Mucosa of stomach (tissue), 1 donor: ENCODE data around the gene CAMK4.

ENCODE experiments used
- H3K27me3 ChIP-seq: one replicate; pipeline ENCODE4 v1.7.0; 2013; ENCODE audit warnings: mild to moderate bottlenecking, low read length; ENCODE audit not compliant: control insufficient read depth, insufficient read depth
- H3K36me3 ChIP-seq: one replicate; pipeline ENCODE4 v1.7.0; 2013; ENCODE audit warnings: low read length; ENCODE audit not compliant: control insufficient read depth, insufficient read depth
- H3K4me1 ChIP-seq: one replicate; pipeline ENCODE4 v1.7.0; 2013; ENCODE audit warnings: mild to moderate bottlenecking, low read length; ENCODE audit not compliant: control insufficient read depth, insufficient read depth
- H3K4me3 ChIP-seq: one replicate; pipeline ENCODE4 v1.7.0; 2013; ENCODE audit warnings: low read length
- H3K9ac ChIP-seq: one replicate; pipeline ENCODE4 v1.7.0; 2013; ENCODE audit warnings: mild to moderate bottlenecking, low read length, moderate library complexity
- H3K9me3 ChIP-seq: one replicate; pipeline ENCODE4 v1.7.0; 2013; ENCODE audit warnings: mild to moderate bottlenecking, low read length, moderate library complexity; ENCODE audit not compliant: control insufficient read depth
- donor health status: Pancreatic carcinoma.

CAMK4 gene

GRCh38 chr5:111221139-111221538 lies 3.0 kb upstream of the CAMK4 start:
- no peaks in the 10 kb centered on the region for H3K9me3 ChIP-seq
- no peak overlapping the region for H3K9ac ChIP-seq
- H3K4me3 ChIP-seq, result no peak overlapping the region
- H3K36me3 ChIP-seq, result no peaks in the 10 kb centered on the region
- peaks cover 6% of the 10 kb centered on the region for H3K4me1 ChIP-seq
- H3K27me3 ChIP-seq, result peaks cover 10% of the 10 kb centered on the region

- Histone ChIP-seq H3K36me3 (no peaks in the 10 kb centered on the region), H3K27me3 (peaks cover 10% of the 10 kb centered on the region), H3K4me3 (no peak overlapping the region), H3K9me3 (no peaks in the 10 kb centered on the region), H3K4me1 (peaks cover 6% of the 10 kb centered on the region), H3K9ac (no peak overlapping the region)
Measured at GRCh38 chr5:111223101-111223786, 940 bp upstream of the CAMK4 start.

- H3K36me3 ChIP-seq, result no peaks in the 10 kb centered on the region
- H3K4me3 ChIP-seq, result no peak overlapping the region
- peaks cover 6% of the 10 kb centered on the region for H3K4me1 ChIP-seq
- H3K9ac ChIP-seq, result no peak overlapping the region
- H3K9me3 ChIP-seq, result no peaks in the 10 kb centered on the region
- peaks cover 10% of the 10 kb centered on the region for H3K27me3 ChIP-seq
Measured at GRCh38 chr5:111224561-111225345, 569 bp downstream of the CAMK4 start.

- peaks cover 6% of the 10 kb centered on the region for H3K4me1 ChIP-seq
- H3K27me3 ChIP-seq, result peaks cover 10% of the 10 kb centered on the region
- no peak overlapping the region for H3K4me3 ChIP-seq
- H3K9me3 ChIP-seq, result no peaks in the 10 kb centered on the region
- no peaks in the 10 kb centered on the region for H3K36me3 ChIP-seq
- no peak overlapping the region for H3K9ac ChIP-seq
Measured at GRCh38 chr5:111225926-111226325, 1.7 kb downstream of the CAMK4 start.

- peaks cover 6% of the 10 kb centered on the region for H3K4me1 ChIP-seq
- H3K9ac ChIP-seq, result no peak overlapping the region
- H3K4me3 ChIP-seq, result no peak overlapping the region
- peaks cover 10% of the 10 kb centered on the region for H3K27me3 ChIP-seq
- H3K36me3 ChIP-seq, result no peaks in the 10 kb centered on the region
- H3K9me3 ChIP-seq, result no peaks in the 10 kb centered on the region
Measured at GRCh38 chr5:111226556-111226955, 2.4 kb downstream of the CAMK4 start.

GRCh38 chr5:111227226-111227782 lies 3.1 kb downstream of the CAMK4 start:
- Histone ChIP-seq H3K9me3 (no peaks in the 10 kb centered on the region), H3K4me1 (peaks cover 6% of the 10 kb centered on the region), H3K36me3 (no peaks in the 10 kb centered on the region), H3K4me3 (no peak overlapping the region), H3K9ac (no peak overlapping the region), H3K27me3 (peaks cover 10% of the 10 kb centered on the region)

- Histone ChIP-seq H3K9ac (no peak overlapping the region), H3K36me3 (no peaks in the 10 kb centered on the region), H3K27me3 (peaks cover 10% of the 10 kb centered on the region), H3K9me3 (no peaks in the 10 kb centered on the region), H3K4me1 (peaks cover 6% of the 10 kb centered on the region), H3K4me3 (no peak overlapping the region)
Measured at GRCh38 chr5:111227801-111228200, 3.6 kb downstream of the CAMK4 start.

- no peak overlapping the region for H3K4me3 ChIP-seq
- H3K36me3 ChIP-seq, result no peaks in the 10 kb centered on the region
- no peak overlapping the region for H3K9ac ChIP-seq
- no peaks in the 10 kb centered on the region for H3K9me3 ChIP-seq
- peaks cover 10% of the 10 kb centered on the region for H3K27me3 ChIP-seq
- peaks cover 6% of the 10 kb centered on the region for H3K4me1 ChIP-seq
Measured at GRCh38 chr5:111228520-111229220, 4.5 kb downstream of the CAMK4 start.

GRCh38 chr5:111229221-111229835 lies 5.1 kb downstream of the CAMK4 start:
- H3K9ac ChIP-seq, result no peak overlapping the region
- H3K4me1 ChIP-seq, result peaks cover 6% of the 10 kb centered on the region
- H3K9me3 ChIP-seq, result no peaks in the 10 kb centered on the region
- no peaks in the 10 kb centered on the region for H3K36me3 ChIP-seq
- H3K4me3 ChIP-seq, result no peak overlapping the region
- H3K27me3 ChIP-seq, result peaks cover 9% of the 10 kb centered on the region

- H3K9ac ChIP-seq, result no peak overlapping the region
- H3K4me3 ChIP-seq, result no peak overlapping the region
- peaks cover 1% of the 10 kb centered on the region for H3K27me3 ChIP-seq
- no peaks in the 10 kb centered on the region for H3K36me3 ChIP-seq
- no peaks in the 10 kb centered on the region for H3K4me1 ChIP-seq
- no peaks in the 10 kb centered on the region for H3K9me3 ChIP-seq
Measured at GRCh38 chr5:111229871-111230810, 6.0 kb downstream of the CAMK4 start.

GRCh38 chr5:111231119-111231518 lies 6.9 kb downstream of the CAMK4 start:
- no peaks in the 10 kb centered on the region for H3K27me3 ChIP-seq
- H3K4me1 ChIP-seq, result no peaks in the 10 kb centered on the region
- H3K9ac ChIP-seq, result no peak overlapping the region
- no peak overlapping the region for H3K4me3 ChIP-seq
- H3K9me3 ChIP-seq, result no peaks in the 10 kb centered on the region
- H3K36me3 ChIP-seq, result no peaks in the 10 kb centered on the region
